NCI-H1930 (cell line): ENCODE results near the gene SIGLEC8.
"Not testable (repeated sequence)": the region's sequence is repeated elsewhere in the genome, so short reads cannot be mapped to it uniquely, and the experiment has no call there.

Experiments
- DNase-seq, 2 experiments: peaks; one replicate each; lab custom pipeline; 2025; lab: John Stamatoyannopoulos, UW

The SIGLEC8 gene

GRCh38 chr19:51447510-51447909, 10.7 kb downstream of the SIGLEC8 start:
- not testable (repeated sequence) for DNase-seq

GRCh38 chr19:51441410-51442390, 16.6 kb downstream of the SIGLEC8 start:
- no peak for DNase-seq

GRCh38 chr19:51440846-51441409, 17.3 kb downstream of the SIGLEC8 start:
- no peak for DNase-seq

- DNase-seq, result no peak
Observed at GRCh38 chr19:51440052-51440451, 18.2 kb downstream of the SIGLEC8 start.

- DNase-seq, result peak in 1 of 2 experiments; percentile 19
Observed at GRCh38 chr19:51439021-51439465, 19.2 kb downstream of the SIGLEC8 start.

- DNase-seq, result no peak
Observed at GRCh38 chr19:51434456-51434855, 23.8 kb downstream of the SIGLEC8 start.

GRCh38 chr19:51433043-51433442, 25.2 kb downstream of the SIGLEC8 start:
- DNase-seq, result no peak

- no peak for DNase-seq
Observed at GRCh38 chr19:51431124-51431523, 27.1 kb downstream of the SIGLEC8 start.

GRCh38 chr19:51430221-51430620, 28.0 kb downstream of the SIGLEC8 start:
- DNase-seq, result no peak

GRCh38 chr19:51427201-51427600, 31.1 kb downstream of the SIGLEC8 start:
- no peak for DNase-seq

GRCh38 chr19:51422053-51422448, 36.2 kb downstream of the SIGLEC8 start:
- DNase-seq, result peak; percentile 54 to 79

GRCh38 chr19:51421229-51422052, 36.8 kb downstream of the SIGLEC8 start:
- no peak for DNase-seq

GRCh38 chr19:51420511-51420910, 37.7 kb downstream of the SIGLEC8 start:
- not testable (repeated sequence) for DNase-seq

- no peak for DNase-seq
Observed at GRCh38 chr19:51418707-51419106, 39.5 kb downstream of the SIGLEC8 start.

- no peak for DNase-seq
Observed at GRCh38 chr19:51417810-51418157, 40.5 kb downstream of the SIGLEC8 start.

GRCh38 chr19:51417107-51417809, 41.0 kb downstream of the SIGLEC8 start, which contains the start of gene SIGLEC10:
Gene SIGLEC10, minus strand, starts transcription at chr19:51417642. Its CDS starts 61 bp downstream, at chr19:51417581.
- no peak for DNase-seq

GRCh38 chr19:51416422-51416821, 41.8 kb downstream of the SIGLEC8 start:
- not testable (repeated sequence) for DNase-seq

- DNase-seq, result no peak
Observed at GRCh38 chr19:51415187-51415586, 43.1 kb downstream of the SIGLEC8 start.

GRCh38 chr19:51410950-51411748, 47.1 kb downstream of the SIGLEC8 start:
- DNase-seq, result no peak

GRCh38 chr19:51407511-51408131, 50.6 kb downstream of the SIGLEC8 start:
- DNase-seq, result peak in 1 of 2 experiments; percentile 10
